Kidney (tissue), 14 donors: Measurements from ENCODE around the gene CSF1. TPM values are rescaled to one million over a fixed set of nuclear protein-coding genes. Genes with fewer than 3 reads are reported as not detected.

Experiments used
- DNase-seq, 5 donors: peaks; one replicate each; pipeline ENCODE4 v3.0.0-alpha.2; 2013 to 2020
- FAIRE-seq: peaks from 2 replicates; lab custom pipeline; 2012; peaks lifted over from hg19 to GRCh38; lab: Jason Lieb, UNC
- H3K27ac ChIP-seq, 2 donors: one replicate each; pipeline ENCODE4 v1.7.0; 2013; ENCODE audit warnings: low read depth in 2 of 2, low read length in 2 of 2, inconsistent platforms in 1 of 2
- H3K27me3 ChIP-seq: one replicate; pipeline ENCODE4 v1.7.1; 2013; ENCODE audit warnings: low read length, inconsistent platforms; ENCODE audit not compliant: control insufficient read depth, insufficient read depth
- H3K36me3 ChIP-seq, 3 donors: one replicate each; pipeline versions ENCODE4 v1.7.0 to v1.7.1; 2013; ENCODE audit warnings: low read length in 3 of 3, control low read depth in 1 of 3, inconsistent platforms in 1 of 3; ENCODE audit not compliant: insufficient read depth in 3 of 3, control insufficient read depth in 2 of 3
- H3K4me1 ChIP-seq, 3 donors: one replicate each; pipeline versions ENCODE4 v1.7.0 to v1.7.1; 2013; ENCODE audit warnings: low read length in 3 of 3, inconsistent platforms in 1 of 3, low read depth in 1 of 3; ENCODE audit not compliant: control insufficient read depth in 2 of 3, insufficient read depth in 2 of 3
- H3K4me3 ChIP-seq, 3 donors: one replicate each; pipeline versions ENCODE4 v1.7.0 to v1.8.1; 2013; ENCODE audit warnings: low read length in 3 of 3, control low read depth in 1 of 3, inconsistent platforms in 1 of 3
- H3K9ac ChIP-seq, 3 donors: one replicate each; pipeline versions ENCODE4 v1.7.0 to v1.7.1; 2013; ENCODE audit warnings: low read length in 3 of 3, control low read depth in 1 of 3, inconsistent platforms in 1 of 3
- H3K9me3 ChIP-seq, 3 donors: one replicate each; pipeline versions ENCODE4 v1.7.0 to v1.7.1; 2013; ENCODE audit warnings: low read length in 3 of 3, control low read depth in 1 of 3, inconsistent platforms in 1 of 3; ENCODE audit not compliant: control insufficient read depth in 2 of 3, insufficient read depth in 1 of 3
- intact Hi-C: fragments of 100-400 bp; cut with DNase I; formaldehyde crosslinking; loops from one replicate; pipeline ENCODE4 v1.11.1; 2022
- polyA plus RNA-seq: library from polyadenylated mRNA; stranded (reverse); fragments of 350-450 nt; fragmentation: Illumina TruSeq; extraction: RNeasy Lipid Tissue Mini Kit (QIAGEN cat#74804); gene quantifications from one replicate; pipeline ENCODE4 v1.2.3, GENCODE V29; 2014; ENCODE audit warnings: low read depth, low replicate concordance; ENCODE audit not compliant: insufficient read depth
- total RNA-seq: library from RNA; stranded (reverse); fragmentation: NEBNext Ultra II Directional; extraction: Animal tissue kit (Norgen Biotek cat#: 25700); gene quantifications from one replicate; pipeline ENCODE4 v1.2.1, GENCODE V29; 2021
- TF ChIP-seq, protein P1 (sequence below): IDR thresholded peaks from 3 replicates; pipeline ENCODE4 v1.5.1; 2012; ENCODE audit warnings: mild to moderate bottlenecking, moderate library complexity, borderline replicate concordance; ENCODE audit not compliant: insufficient read depth; ENCODE audit errors: extremely low read depth
- donor health status: control.
- donor health status: control.
- donor health status: control.
- donor health status: control.
- donor health status: control.
- donor health status: DM: yes; HTN: yes; CAD: no.
- donor health status: Normal renal cell carcinoma (clear cell type).

CSF1 gene
- total and polyA plus RNA-seq, 2 donors from 2014 or later: 11.1 to 33.8 TPM

GRCh38 chr1:109893532-109894171, 17.0 kb upstream of the CSF1 start:
- no peaks in the 10 kb centered on the region for H3K36me3 ChIP-seq
- H3K9me3 ChIP-seq: no peaks in the 10 kb centered on the region
- H3K4me3 ChIP-seq: no peak overlapping the region
- peaks cover 0 to 20% (median 18%) of the 10 kb centered on the region in 3 donors for H3K4me1 ChIP-seq
- TF ChIP-seq, protein P1, sequence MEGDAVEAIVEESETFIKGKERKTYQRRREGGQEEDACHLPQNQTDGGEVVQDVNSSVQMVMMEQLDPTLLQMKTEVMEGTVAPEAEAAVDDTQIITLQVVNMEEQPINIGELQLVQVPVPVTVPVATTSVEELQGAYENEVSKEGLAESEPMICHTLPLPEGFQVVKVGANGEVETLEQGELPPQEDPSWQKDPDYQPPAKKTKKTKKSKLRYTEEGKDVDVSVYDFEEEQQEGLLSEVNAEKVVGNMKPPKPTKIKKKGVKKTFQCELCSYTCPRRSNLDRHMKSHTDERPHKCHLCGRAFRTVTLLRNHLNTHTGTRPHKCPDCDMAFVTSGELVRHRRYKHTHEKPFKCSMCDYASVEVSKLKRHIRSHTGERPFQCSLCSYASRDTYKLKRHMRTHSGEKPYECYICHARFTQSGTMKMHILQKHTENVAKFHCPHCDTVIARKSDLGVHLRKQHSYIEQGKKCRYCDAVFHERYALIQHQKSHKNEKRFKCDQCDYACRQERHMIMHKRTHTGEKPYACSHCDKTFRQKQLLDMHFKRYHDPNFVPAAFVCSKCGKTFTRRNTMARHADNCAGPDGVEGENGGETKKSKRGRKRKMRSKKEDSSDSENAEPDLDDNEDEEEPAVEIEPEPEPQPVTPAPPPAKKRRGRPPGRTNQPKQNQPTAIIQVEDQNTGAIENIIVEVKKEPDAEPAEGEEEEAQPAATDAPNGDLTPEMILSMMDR: no peak
- DNase-seq (no peak), FAIRE-seq (no peak)
- H3K27ac ChIP-seq: no peak overlapping the region
- no peak overlapping the region for H3K9ac ChIP-seq
- no peaks in the 10 kb centered on the region for H3K27me3 ChIP-seq
- intact Hi-C loops: no loop called here

DNA sequence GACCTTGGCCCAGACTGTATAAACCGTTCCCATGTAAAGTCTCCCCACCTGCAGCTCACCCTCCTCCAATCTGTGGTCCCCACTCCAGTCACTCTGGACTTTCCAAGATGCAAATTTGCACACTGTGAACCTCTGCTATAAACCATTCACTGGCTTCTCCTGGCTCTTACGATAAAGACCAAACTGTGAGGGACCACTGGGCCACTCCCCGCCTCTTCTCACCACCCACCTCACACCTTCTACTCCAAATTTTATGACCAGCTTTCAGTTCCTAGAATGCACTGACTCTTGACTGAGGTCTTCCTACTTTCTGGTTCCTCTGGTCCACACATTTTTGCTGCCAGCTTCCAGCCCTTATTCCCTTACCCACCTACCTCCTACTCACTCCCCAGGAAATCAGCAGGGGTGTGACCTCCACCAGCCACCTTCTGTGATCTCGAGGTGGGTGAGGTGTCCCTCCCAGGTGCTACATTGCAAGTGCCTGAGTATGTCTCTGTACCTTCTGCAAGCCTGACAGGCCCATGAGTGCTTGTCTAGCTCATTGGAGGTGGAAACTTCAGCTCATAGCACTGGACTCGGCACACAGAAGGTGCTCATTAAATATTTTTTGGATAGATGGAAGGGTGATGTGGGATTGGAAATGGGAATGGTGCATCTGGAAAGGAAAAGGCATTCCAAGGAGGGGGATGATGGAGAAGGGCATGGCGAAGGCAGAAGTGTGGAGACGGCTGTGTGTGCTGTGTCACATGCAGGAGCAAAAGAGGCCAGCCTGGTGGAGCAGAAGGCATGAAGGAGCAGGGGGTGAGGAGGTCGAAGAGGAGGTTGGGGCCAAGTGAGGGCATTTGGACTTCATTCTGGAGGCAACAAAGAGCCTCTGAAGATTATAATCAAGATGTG, 15.6 kb upstream of the CSF1 start:
- TF ChIP-seq, protein P1: no peak
- H3K4me3 ChIP-seq: no peak overlapping the region
- no peaks in the 10 kb centered on the region for H3K27me3 ChIP-seq
- H3K36me3 ChIP-seq: no peaks in the 10 kb centered on the region
- no peak overlapping the region for H3K9ac ChIP-seq
- no peak for DNase-seq
- H3K27ac ChIP-seq: no peak overlapping the region
- FAIRE-seq: no peak
- H3K4me1 ChIP-seq: peaks cover 0 to 20% (median 18%) of the 10 kb centered on the region in 3 donors
- no peaks in the 10 kb centered on the region for H3K9me3 ChIP-seq
- intact Hi-C loops: no loop called here

DNA sequence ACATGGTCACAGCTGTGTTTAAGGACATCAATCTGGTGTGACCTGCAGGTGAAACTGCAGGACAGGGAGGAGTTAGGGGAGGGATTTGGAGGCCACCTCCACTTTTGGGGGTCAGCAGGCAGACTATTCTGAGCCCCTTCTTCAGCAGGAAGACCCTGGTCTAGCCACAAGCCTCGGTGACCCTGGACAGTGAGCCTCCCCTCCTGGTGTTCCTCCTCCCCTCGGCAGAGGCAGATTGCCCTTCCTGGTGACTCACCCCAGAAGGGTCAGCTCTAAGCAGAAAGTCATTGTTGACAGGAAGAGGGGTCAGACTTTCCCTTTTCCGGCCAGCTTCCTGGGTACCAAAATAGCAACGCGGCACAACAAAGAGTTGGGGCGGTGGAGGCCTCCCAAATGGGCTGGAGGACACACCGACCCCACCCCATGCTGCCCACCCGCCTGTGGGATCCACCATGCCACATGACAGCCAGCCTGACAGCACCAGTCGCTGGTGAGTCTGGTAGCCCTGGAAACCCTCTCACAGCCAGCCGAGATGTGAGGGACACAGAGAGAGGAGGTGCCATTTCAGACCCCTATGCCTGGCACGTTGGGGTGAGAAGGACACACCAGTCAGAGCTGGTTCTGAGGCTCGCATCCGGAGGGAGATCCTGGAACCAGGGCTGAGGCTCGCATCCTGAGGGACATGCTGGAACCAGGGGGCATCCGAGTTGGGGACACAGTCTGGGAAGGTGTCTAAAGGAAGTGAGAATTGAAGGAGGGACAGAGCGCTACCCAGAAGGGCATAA, 14.7 kb upstream of the CSF1 start:
- H3K9ac ChIP-seq: no peak overlapping the region
- no peaks in the 10 kb centered on the region for H3K36me3 ChIP-seq
- H3K4me3 ChIP-seq: no peak overlapping the region
- intact Hi-C loops: no loop called here
- H3K4me1 ChIP-seq: peaks cover 0 to 20% (median 18%) of the 10 kb centered on the region in 3 donors
- TF ChIP-seq, protein P1: no peak
- peak overlapping the region; percentile 60 to 70 for H3K27ac ChIP-seq
- no peaks in the 10 kb centered on the region for H3K27me3 ChIP-seq
- DNase-seq (peak in 2 of 5 donors; percentile 61 to 86), FAIRE-seq (no peak)
- H3K9me3 ChIP-seq: no peaks in the 10 kb centered on the region
